K562 (cell line): Measurements from ENCODE around the gene AURKB. TPM values are rescaled to one million over a fixed set of nuclear protein-coding genes. Genes with fewer than 3 reads are reported as not detected.

ENCODE experiments used
- BDP1 ChIP-seq: IDR thresholded peaks from 3 replicates; pipeline ENCODE4 v1.6.1; 2011; ENCODE audit not compliant: insufficient read length, insufficient read depth
- C11orf30 ChIP-seq: fragments of 450-650 bp; IDR thresholded peaks from 2 replicates; pipeline ENCODE4 v1.6.1; 2016; ENCODE audit warnings: low read depth, mild to moderate bottlenecking
- CBX3 ChIP-seq, 2 experiments: IDR thresholded peaks; 1 replicate in 1 of 2; 2 replicates in 1 of 2; pipeline ENCODE4 v1.6.1; 2012; ENCODE audit warnings: inconsistent platforms in 2 of 2, low read length in 2 of 2, borderline replicate concordance in 1 of 2, control low read depth in 1 of 2
- CSDE1 ChIP-seq, 2 experiments: fragments of 450-650 bp; IDR thresholded peaks; 2 replicates each; pipeline ENCODE4 v1.6.1; 2016; ENCODE audit warnings: mild to moderate bottlenecking in 1 of 2
- CTBP1 ChIP-seq: fragments of 450-650 bp; IDR thresholded peaks from 2 replicates; pipeline ENCODE4 v1.6.1; 2016; ENCODE audit warnings: borderline replicate concordance
- GABPA ChIP-seq: fragments of 200-800 bp; sonication (Bioruptor generic); conservative IDR thresholded peaks from 2 replicates; pipeline ENCODE4 v1.6.1; 2016; ENCODE audit warnings: low read depth, missing genetic modification characterization, missing compliant biosample characterization
- HDAC1 ChIP-seq, 2 experiments: fragments of 450-650 bp; IDR thresholded peaks; 2 replicates each; pipeline ENCODE4 v1.6.1; 2016 to 2017; ENCODE audit warnings: inconsistent platforms in 1 of 2, mild to moderate bottlenecking in 1 of 2, moderate library complexity in 1 of 2
- HDAC3 ChIP-seq: fragments of 450-650 bp; IDR thresholded peaks from 2 replicates; pipeline ENCODE4 v1.6.1; 2018; ENCODE audit warnings: borderline replicate concordance, mild to moderate bottlenecking, moderate library complexity; ENCODE audit not compliant: partially characterized antibody
- HLTF ChIP-seq: fragments of 450-650 bp; IDR thresholded peaks from 2 replicates; pipeline ENCODE4 v1.6.1; 2016
- JUN ChIP-seq, 2 experiments: sonication (generic) in 1 of 2; formaldehyde crosslinking in 1 of 2; IDR thresholded peaks; 2 replicates each; pipeline versions ENCODE4 v1.6.1 to v1.8.0; 2012 to 2022; ENCODE audit warnings: borderline replicate concordance in 2 of 2, mild to moderate bottlenecking in 2 of 2, improper control_type of control experiment in 1 of 2, low read depth in 1 of 2, low read length in 1 of 2, missing genetic modification reagents in 1 of 2
- KLF6 ChIP-seq: fragments of 250-450 bp; sonication (Bioruptor Pico); IDR thresholded peaks from 2 replicates; pipeline ENCODE4 v1.4.0; 2020; ENCODE audit warnings: mild to moderate bottlenecking, moderate library complexity, borderline replicate concordance
- MEF2A ChIP-seq: IDR thresholded peaks from 2 replicates; pipeline ENCODE4 v1.6.1; 2011; ENCODE audit warnings: low read depth, mild to moderate bottlenecking, low read length, moderate library complexity; ENCODE audit not compliant: control insufficient read depth
- SPI1 ChIP-seq: IDR thresholded peaks from 2 replicates; pipeline ENCODE4 v1.6.1; 2011; ENCODE audit warnings: low read depth, low read length, control low read depth, borderline replicate concordance
- TBP ChIP-seq: optimal IDR thresholded peaks from 2 replicates; pipeline ENCODE3; 2011; ENCODE audit warnings: low read depth, low read length, improper control_type of control experiment
- TEAD1 ChIP-seq, 2 experiments: fragments of 450-650 bp in 1 of 2; sonication (generic) in 1 of 2; formaldehyde crosslinking; IDR thresholded peaks; 2 replicates each; pipeline versions ENCODE4 v1.4.0 to v1.8.0; 2020 to 2022; ENCODE audit warnings: mild to moderate bottlenecking in 2 of 2, missing genetic modification reagents in 1 of 2
- TEAD4 ChIP-seq, 2 experiments: sonication (generic) in 1 of 2; formaldehyde crosslinking in 1 of 2; IDR thresholded peaks; 2 replicates each; pipeline versions ENCODE4 v1.6.1 to v1.8.0; 2012 to 2022; ENCODE audit warnings: borderline replicate concordance in 1 of 2, inconsistent platforms in 1 of 2, low read length in 1 of 2, mild to moderate bottlenecking in 1 of 2, missing genetic modification reagents in 1 of 2
- TSC22D4 ChIP-seq: fragments of 450-650 bp; IDR thresholded peaks from 2 replicates; pipeline ENCODE4 v1.6.1; 2016; ENCODE audit warnings: missing genetic modification characterization, missing biosample characterization, control low read depth
- ZBTB12 ChIP-seq: fragments of 250-450 bp; sonication (Bioruptor Pico); IDR thresholded peaks from 2 replicates; pipeline ENCODE4 v1.4.0; 2020
- ZNF134 ChIP-seq: fragments of 250-450 bp; sonication (Bioruptor Pico); conservative IDR thresholded peaks from 2 replicates; pipeline ENCODE4 v1.4.0; 2020
- ZNF431 ChIP-seq: sonication (generic); formaldehyde crosslinking; IDR thresholded peaks from 2 replicates; pipeline ENCODE4 v1.8.0; 2022; ENCODE audit warnings: mild to moderate bottlenecking, missing genetic modification reagents
- ZNF75A ChIP-seq: fragments of 450-650 bp; formaldehyde crosslinking; IDR thresholded peaks from 2 replicates; pipeline ENCODE4 v1.4.0; 2020; ENCODE audit warnings: mild to moderate bottlenecking
- polyA plus RNA-seq, 8 experiments: library from polyadenylated mRNA; depleted of rRNA in 4 of 8; stranded (reverse) in 5 of 8; unstranded in 3 of 8; fragments of >200 nt; fragmentation: Nextera tagmentation in 2 of 8; fragmentation: Illumina TruSeq in 1 of 8; extraction: Ambion mirVana in 2 of 8; extraction: Trizol in 1 of 8; gene quantifications; 2 replicates each; pipeline versions ENCODE4 v1.2.1 to v1.2.3, GENCODE V29; 2011 to 2014; ENCODE audit warnings: inconsistent platforms in 1 of 8, missing spikeins in 1 of 8
- total RNA-seq, 7 experiments: library from RNA; depleted of rRNA in 6 of 7; stranded (reverse); fragments of >200 nt in 6 of 7; fragmentation: Illumina TruSeq in 2 of 7; extraction: Trizol in 2 of 7; gene quantifications; 2 replicates each; pipeline versions ENCODE4 v1.2.1 to v1.2.3, GENCODE V29; 2011 to 2021; ENCODE audit warnings: low replicate concordance in 1 of 7
- TF ChIP-seq, protein P1 (sequence below): IDR thresholded peaks from 3 replicates; pipeline ENCODE4 v1.6.1; 2011; ENCODE audit warnings: borderline replicate concordance, mild to moderate bottlenecking, moderate library complexity; ENCODE audit not compliant: insufficient read length; ENCODE audit errors: extremely low read depth

The AURKB gene
- total and polyA plus RNA-seq, 9 of the 15 experiments (the other 6 are each of a cell fraction or from before 2014, with no cell fraction given), result 27.2 to 114 (median 74.8) TPM

DNA sequence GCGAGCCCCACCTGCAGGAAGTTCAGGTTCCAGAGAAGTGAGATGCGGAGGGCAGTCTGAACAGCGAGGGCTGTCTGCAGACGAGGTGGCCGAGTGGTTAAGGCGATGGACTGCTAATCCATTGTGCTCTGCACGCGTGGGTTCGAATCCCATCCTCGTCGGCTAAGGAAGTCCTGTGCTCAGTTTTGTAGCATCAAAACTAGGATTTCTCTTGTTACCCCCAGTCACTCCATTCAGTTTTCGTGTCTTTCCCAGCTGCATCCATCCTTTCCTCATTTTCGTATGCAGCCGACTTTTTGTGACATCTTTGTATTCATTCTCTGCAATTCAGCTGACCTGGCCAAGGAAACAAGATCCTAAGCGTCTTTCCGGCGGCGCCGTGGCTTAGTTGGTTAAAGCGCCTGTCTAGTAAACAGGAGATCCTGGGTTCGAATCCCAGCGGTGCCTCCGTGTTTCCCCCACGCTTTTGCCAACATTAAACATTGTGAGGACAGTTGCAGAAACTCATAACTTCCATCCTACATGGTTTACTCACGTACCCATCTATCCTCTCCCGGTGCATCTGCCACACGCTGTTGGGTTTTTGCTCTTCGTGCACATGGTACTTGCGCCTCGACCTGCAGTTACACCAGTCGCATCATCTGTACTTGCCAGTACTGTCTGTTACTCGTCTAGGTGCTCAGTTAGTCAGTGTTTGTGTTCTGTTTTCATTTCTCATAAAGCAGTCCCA, 23.4 kb downstream of the AURKB start (continued):
- 0 out of 2 replicates have a peak, but pooled peaks have one; percentile 60 for TF ChIP-seq HLTF
- peak; percentile 7; the same call in 1 of the 2 replicates for TF ChIP-seq ZNF431
- TF ChIP-seq MEF2A, result no peak
- no peak for TF ChIP-seq ZNF75A
- TF ChIP-seq C11orf30, result 0 out of 2 replicates have a peak, but pooled peaks have one; percentile 8
- peak; percentile 50 for TF ChIP-seq BDP1
- TF ChIP-seq GABPA (tag), result peak; percentile 76
- TF ChIP-seq JUN (IDR thresholded peaks at IDR 0.05; ENCODE audit: borderline replicate concordance, low read depth, low read length), result 0 out of 2 replicates have a peak, but pooled peaks have one; percentile 34
- peak; percentile 92 for TF ChIP-seq JUN (CRISPR knock-in tag; IDR thresholded peaks at IDR 0.05; ENCODE audit: borderline replicate concordance)
- peak; percentile 55; the same call in 1 of the 2 replicates for TF ChIP-seq ZNF134 (CRISPR knock-in tag)
- TF ChIP-seq SPI1, result 0 out of 2 replicates have a peak, but pooled peaks have one; percentile 19
- TF ChIP-seq TSC22D4 (tag), result no peak
- peak; percentile 35 for TF ChIP-seq HDAC3
- TF ChIP-seq TEAD4 (IDR thresholded peaks at IDR 0.05; ENCODE audit: low read length), result peak; percentile 66
- TF ChIP-seq TEAD4 (CRISPR knock-in tag; IDR thresholded peaks at IDR 0.05; ENCODE audit: borderline replicate concordance), result no peak
- peak in 1 of 2 experiments; percentile 80; a peak in 2 of 4 replicates for TF ChIP-seq CSDE1 (IDR thresholded peaks at IDR 0.05)
- TF ChIP-seq KLF6 (CRISPR knock-in tag), result no peak
- peak; percentile 52; the same call in 1 of the 2 replicates for TF ChIP-seq CTBP1
- peak; percentile 98 for TF ChIP-seq TBP
- TF ChIP-seq CBX3 (IDR thresholded peaks at IDR 0.05; ENCODE audit: borderline replicate concordance in 1 of 2, low read length in 2 of 2), result no peak
- peak in 1 of 2 experiments; percentile 70; a peak in 1 of 4 replicates for TF ChIP-seq TEAD1 (CRISPR knock-in tag; IDR thresholded peaks at IDR 0.05)
- TF ChIP-seq, protein P1, sequence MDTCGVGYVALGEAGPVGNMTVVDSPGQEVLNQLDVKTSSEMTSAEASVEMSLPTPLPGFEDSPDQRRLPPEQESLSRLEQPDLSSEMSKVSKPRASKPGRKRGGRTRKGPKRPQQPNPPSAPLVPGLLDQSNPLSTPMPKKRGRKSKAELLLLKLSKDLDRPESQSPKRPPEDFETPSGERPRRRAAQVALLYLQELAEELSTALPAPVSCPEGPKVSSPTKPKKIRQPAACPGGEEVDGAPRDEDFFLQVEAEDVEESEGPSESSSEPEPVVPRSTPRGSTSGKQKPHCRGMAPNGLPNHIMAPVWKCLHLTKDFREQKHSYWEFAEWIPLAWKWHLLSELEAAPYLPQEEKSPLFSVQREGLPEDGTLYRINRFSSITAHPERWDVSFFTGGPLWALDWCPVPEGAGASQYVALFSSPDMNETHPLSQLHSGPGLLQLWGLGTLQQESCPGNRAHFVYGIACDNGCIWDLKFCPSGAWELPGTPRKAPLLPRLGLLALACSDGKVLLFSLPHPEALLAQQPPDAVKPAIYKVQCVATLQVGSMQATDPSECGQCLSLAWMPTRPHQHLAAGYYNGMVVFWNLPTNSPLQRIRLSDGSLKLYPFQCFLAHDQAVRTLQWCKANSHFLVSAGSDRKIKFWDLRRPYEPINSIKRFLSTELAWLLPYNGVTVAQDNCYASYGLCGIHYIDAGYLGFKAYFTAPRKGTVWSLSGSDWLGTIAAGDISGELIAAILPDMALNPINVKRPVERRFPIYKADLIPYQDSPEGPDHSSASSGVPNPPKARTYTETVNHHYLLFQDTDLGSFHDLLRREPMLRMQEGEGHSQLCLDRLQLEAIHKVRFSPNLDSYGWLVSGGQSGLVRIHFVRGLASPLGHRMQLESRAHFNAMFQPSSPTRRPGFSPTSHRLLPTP, result peak; percentile 99
- TF ChIP-seq HDAC1 (IDR thresholded peaks at IDR 0.05), result peak; percentile 17 to 89; a peak in 3 of 4 replicates
- TF ChIP-seq ZBTB12 (CRISPR knock-in tag), result 0 out of 2 replicates have a peak, but pooled peaks have one; percentile 37
